ENCODE data around the gene CWC27. TPM values are rescaled to one million over a fixed set of nuclear protein-coding genes. Genes with fewer than 3 reads are reported as not detected.

Gene CWC27
- total and polyA plus RNA-seq, 5 experiments from 2014 or later = 20.3 to 33.8 (median 32.3) TPM

GRCh38 chr5:64978546-64978945 lies 209.8 kb downstream of the CWC27 start:
- peaks cover 0 to 3% (median 0%) of the 10 kb centered on the region in 4 donors for H3K4me1 Mint-ChIP-seq
- no peak for ATAC-seq
- H3K36me3 Mint-ChIP-seq = peaks cover 10 to 57% (median 40%) of the 10 kb centered on the region in 3 donors
- POLR2A ChIA-PET = no interaction called here
- H3K4me3 Mint-ChIP-seq = no peak overlapping the region
- H3K9me3 Mint-ChIP-seq = no peaks in the 10 kb centered on the region
- H3K27me3 Mint-ChIP-seq = no peaks in the 10 kb centered on the region
- H3K27ac Mint-ChIP-seq = no peak overlapping the region
- no peak for DNase-seq

- H3K36me3 Mint-ChIP-seq = peaks cover 11 to 58% (median 40%) of the 10 kb centered on the region in 3 donors
- POLR2A ChIA-PET = interaction anchor here (1.1 kb wide), 1 partner anchor 476 kb away, joined by 9 read pairs; no protein-coding TSS in a partner anchor
- no peaks in the 10 kb centered on the region for H3K27me3 Mint-ChIP-seq
These were observed 210.8 kb downstream of the CWC27 start for GRCh38 chr5:64979531-64979930.

GRCh38 chr5:64980176-64980575 lies 211.4 kb downstream of the CWC27 start:
- POLR2A ChIA-PET = interaction anchor here (1.1 kb wide), 1 partner anchor 475 kb away, joined by 9 read pairs; no protein-coding TSS in a partner anchor
- H3K4me3 Mint-ChIP-seq = no peak overlapping the region
- H3K36me3 Mint-ChIP-seq = peaks cover 13 to 57% (median 43%) of the 10 kb centered on the region in 3 donors

More at GRCh38 chr5:64979531-64979930, 210.8 kb downstream of the CWC27 start:
- Mint-ChIP-seq H3K4me3 (no peak overlapping the region), H3K9me3 (peaks cover 0 to 3% (median 0%) of the 10 kb centered on the region in 9 donors), H3K27ac (no peak overlapping the region), H3K4me1 (peaks cover 0 to 3% (median 0%) of the 10 kb centered on the region in 4 donors)
- no peak for DNase-seq
- ATAC-seq = no peak

GRCh38 chr5:64987768-64988167 lies 219.0 kb downstream of the CWC27 start:
- H3K9me3 Mint-ChIP-seq = peaks cover 0 to 19% (median 10%) of the 10 kb centered on the region in 9 donors
- POLR2A ChIA-PET = interaction anchor here (0.6 kb wide), 1 partner anchor 26 kb away, joined by 3 read pairs; no protein-coding TSS in a partner anchor
- peaks cover 29 to 54% (median 51%) of the 10 kb centered on the region in 3 donors for H3K36me3 Mint-ChIP-seq
- ATAC-seq (no peak), DNase-seq (no peak)
- no peak overlapping the region for H3K27ac Mint-ChIP-seq
- peaks cover 4 to 22% (median 8%) of the 10 kb centered on the region in 4 donors for H3K4me1 Mint-ChIP-seq
- no peak overlapping the region for H3K4me3 Mint-ChIP-seq
- no peaks in the 10 kb centered on the region for H3K27me3 Mint-ChIP-seq

More at GRCh38 chr5:64980176-64980575, 211.4 kb downstream of the CWC27 start:
- DNase-seq = no peak
- H3K4me1 Mint-ChIP-seq = peaks cover 0 to 3% (median 0%) of the 10 kb centered on the region in 4 donors
- peaks cover 0 to 3% (median 0%) of the 10 kb centered on the region in 9 donors for H3K9me3 Mint-ChIP-seq
- no peak overlapping the region for H3K27ac Mint-ChIP-seq
- ATAC-seq = no peak
- H3K27me3 Mint-ChIP-seq = no peaks in the 10 kb centered on the region

- H3K27me3 Mint-ChIP-seq = no peaks in the 10 kb centered on the region
- H3K36me3 Mint-ChIP-seq = peaks cover 4 to 10% (median 9%) of the 10 kb centered on the region in 3 donors
- H3K9me3 Mint-ChIP-seq = peaks cover 0 to 4% (median under 1%) of the 10 kb centered on the region in 9 donors
- POLR2A ChIA-PET = no interaction called here
- no peak for DNase-seq
- H3K27ac Mint-ChIP-seq = peak overlapping the region in 1 of 10 donors; percentile 65
- no peak overlapping the region for H3K4me3 Mint-ChIP-seq
- no peak for ATAC-seq
- no peaks in the 10 kb centered on the region for H3K4me1 Mint-ChIP-seq
These were observed 240.5 kb downstream of the CWC27 start for GRCh38 chr5:65009207-65009606.

- Mint-ChIP-seq H3K9me3 (no peaks in the 10 kb centered on the region), H3K27me3 (no peaks in the 10 kb centered on the region), H3K4me3 (no peak overlapping the region), H3K4me1 (no peaks in the 10 kb centered on the region), H3K36me3 (peaks cover 0 to 8% (median 6%) of the 10 kb centered on the region in 3 donors), H3K27ac (peak overlapping the region in 1 of 10 donors; percentile 45)
- ATAC-seq (no peak), DNase-seq (no peak)
- POLR2A ChIA-PET = no interaction called here
These were observed 242.1 kb downstream of the CWC27 start for GRCh38 chr5:65010841-65011240.

- peaks cover 0 to 6% (median 2%) of the 10 kb centered on the region in 3 donors for H3K36me3 Mint-ChIP-seq
- H3K4me3 Mint-ChIP-seq = no peak overlapping the region
- ATAC-seq (no peak), DNase-seq (no peak)
- POLR2A ChIA-PET = no interaction called here
- no peaks in the 10 kb centered on the region for H3K9me3 Mint-ChIP-seq
- H3K27me3 Mint-ChIP-seq = no peaks in the 10 kb centered on the region
- H3K27ac Mint-ChIP-seq = no peak overlapping the region
- no peaks in the 10 kb centered on the region for H3K4me1 Mint-ChIP-seq
These were observed 243.7 kb downstream of the CWC27 start for GRCh38 chr5:65012301-65012892.

- ATAC-seq (no peak), DNase-seq (no peak)
- no peaks in the 10 kb centered on the region for H3K27me3 Mint-ChIP-seq
- peaks cover 0 to 2% (median 0%) of the 10 kb centered on the region in 4 donors for H3K4me1 Mint-ChIP-seq
- H3K9me3 Mint-ChIP-seq = no peaks in the 10 kb centered on the region
- H3K27ac Mint-ChIP-seq = peak overlapping the region in 1 of 10 donors; percentile 22
- POLR2A ChIA-PET = interaction anchor here (0.6 kb wide), 1 partner anchor 25 kb away, joined by 3 read pairs; no protein-coding TSS in a partner anchor
- H3K4me3 Mint-ChIP-seq = no peak overlapping the region
- H3K36me3 Mint-ChIP-seq = peaks cover 0 to 4% (median 2%) of the 10 kb centered on the region in 3 donors
These were observed 244.4 kb downstream of the CWC27 start for GRCh38 chr5:65013166-65013565.

GRCh38 chr5:65014769-65015168 lies 246.0 kb downstream of the CWC27 start:
- POLR2A ChIA-PET = no interaction called here
- H3K4me3 Mint-ChIP-seq = no peak overlapping the region

GRCh38 chr5:65015767-65016166 lies 247.0 kb downstream of the CWC27 start:
- POLR2A ChIA-PET = no interaction called here
- no peak overlapping the region for H3K4me3 Mint-ChIP-seq
- H3K36me3 Mint-ChIP-seq = peaks cover 0 to 13% (median 0%) of the 10 kb centered on the region in 3 donors
- no peak for ATAC-seq
- no peaks in the 10 kb centered on the region for H3K9me3 Mint-ChIP-seq
- H3K27me3 Mint-ChIP-seq = no peaks in the 10 kb centered on the region
- H3K4me1 Mint-ChIP-seq = peaks cover 0 to 13% (median 10%) of the 10 kb centered on the region in 4 donors
- no peak for DNase-seq
- peak overlapping the region in 1 of 10 donors; percentile 34 for H3K27ac Mint-ChIP-seq

More at GRCh38 chr5:65014769-65015168, 246.0 kb downstream of the CWC27 start:
- no peaks in the 10 kb centered on the region for H3K9me3 Mint-ChIP-seq
- H3K27me3 Mint-ChIP-seq = no peaks in the 10 kb centered on the region
- DNase-seq (no peak), ATAC-seq (no peak)
- H3K4me1 Mint-ChIP-seq = peaks cover 0 to 3% (median 2%) of the 10 kb centered on the region in 4 donors
- H3K36me3 Mint-ChIP-seq = peaks cover 0 to 12% (median 0%) of the 10 kb centered on the region in 3 donors
- no peak overlapping the region for H3K27ac Mint-ChIP-seq

- Mint-ChIP-seq H3K4me1 (peaks cover 1 to 30% (median 25%) of the 10 kb centered on the region in 4 donors), H3K4me3 (no peak overlapping the region), H3K36me3 (peaks cover 0 to 13% (median 0%) of the 10 kb centered on the region in 3 donors), H3K27ac (peak overlapping the region in 1 of 10 donors; percentile 75), H3K27me3 (no peaks in the 10 kb centered on the region), H3K9me3 (no peaks in the 10 kb centered on the region)
- ATAC-seq = no peak
- POLR2A ChIA-PET = no interaction called here
- no peak for DNase-seq
These were observed 248.9 kb downstream of the CWC27 start for GRCh38 chr5:65017636-65018035.

GRCh38 chr5:65018763-65019162 lies 250.0 kb downstream of the CWC27 start:
- H3K9me3 Mint-ChIP-seq = no peaks in the 10 kb centered on the region
- DNase-seq = no peak
- ATAC-seq = no peak
- peaks cover 0 to 13% (median 0%) of the 10 kb centered on the region in 3 donors for H3K36me3 Mint-ChIP-seq
- no peaks in the 10 kb centered on the region for H3K27me3 Mint-ChIP-seq
- H3K4me1 Mint-ChIP-seq = peaks cover 1 to 30% (median 26%) of the 10 kb centered on the region in 4 donors
- POLR2A ChIA-PET = no interaction called here
- H3K27ac Mint-ChIP-seq = peak overlapping the region in 1 of 10 donors; percentile 48
- H3K4me3 Mint-ChIP-seq = no peak overlapping the region

GRCh38 chr5:65020492-65020891 lies 251.8 kb downstream of the CWC27 start:
- Mint-ChIP-seq H3K27ac (peak overlapping the region in 8 of 10 donors; percentile 11 to 75 (median 34)), H3K4me3 (no peak overlapping the region)

More at GRCh38 chr5:65020492-65020891, 251.8 kb downstream of the CWC27 start:
- H3K27me3 Mint-ChIP-seq = no peaks in the 10 kb centered on the region
- peaks cover 0 to 13% (median 0%) of the 10 kb centered on the region in 3 donors for H3K36me3 Mint-ChIP-seq
- POLR2A ChIA-PET = no interaction called here
- H3K4me1 Mint-ChIP-seq = peaks cover 1 to 30% (median 26%) of the 10 kb centered on the region in 4 donors
- no peaks in the 10 kb centered on the region for H3K9me3 Mint-ChIP-seq
- ATAC-seq (no peak), DNase-seq (no peak)

Measured in naive thymus-derived CD8-positive, alpha-beta T cell (primary cell).